Stimulated activated CD8-positive, alpha-beta memory T cell treated with anti-CD3 and anti-CD28 coated beads, Interleukin-12 subunit alpha, Interleukin-12 subunit beta, amount 100 ng/mL, for 24 hours (primary cell): ENCODE measurements around the gene DISC1.
"Not testable (repeated sequence)": the region's sequence is repeated elsewhere in the genome, so short reads cannot be mapped to it uniquely, and the experiment has no call there.

ENCODE experiments used
- DNase-seq: peaks from one replicate; pipeline ENCODE4 v3.0.0-alpha.2; 2020; ENCODE audit errors: extremely low read depth

The DISC1 gene

GRCh38 chr1:231605149-231606100 is 21.2 kb upstream of the DISC1 start:
- DNase-seq, result no peak

DNA sequence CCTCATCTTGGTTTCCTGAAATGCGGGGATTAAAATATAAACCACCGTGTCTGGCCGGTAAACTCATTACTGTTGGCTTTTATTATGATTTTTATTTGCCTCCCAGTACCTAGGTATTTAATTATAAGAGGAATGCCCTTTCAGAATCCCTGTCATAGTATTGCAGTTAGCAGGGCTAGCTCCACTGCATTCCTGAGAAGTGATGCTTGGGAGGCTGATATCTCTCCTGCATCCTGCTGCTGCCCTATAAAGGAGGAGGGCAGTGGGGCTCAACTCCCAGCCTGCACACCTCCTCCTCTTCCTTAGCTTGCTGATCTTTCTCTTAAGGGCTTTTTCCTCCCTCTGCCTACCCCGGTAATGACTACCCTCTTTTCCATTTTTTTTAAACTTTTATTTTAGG is 19.9 kb upstream of the DISC1 start:
- no peak for DNase-seq

DNA sequence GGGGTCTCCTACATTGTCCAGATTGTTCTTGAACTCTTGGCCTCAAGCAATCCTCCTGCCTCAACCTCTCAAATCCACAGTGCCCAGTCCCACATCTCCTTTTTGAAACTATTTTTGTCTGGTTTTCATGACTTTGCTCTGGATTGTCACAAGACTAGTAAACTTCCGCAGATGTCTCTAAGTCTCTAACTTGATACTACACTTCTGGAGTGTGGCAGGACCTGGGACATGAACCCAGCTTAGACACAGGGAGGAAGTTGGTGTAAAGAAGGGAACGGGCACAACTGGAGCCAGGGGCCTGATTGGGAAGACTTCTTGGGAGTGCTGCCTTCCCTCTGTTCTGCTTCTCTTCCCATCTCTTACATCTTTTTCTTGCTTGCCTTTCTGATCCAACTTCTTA is 16.2 kb upstream of the DISC1 start:
- DNase-seq, result no peak

GRCh38 chr1:231611111-231611510 is 15.5 kb upstream of the DISC1 start:
- DNase-seq, result no peak

DNA sequence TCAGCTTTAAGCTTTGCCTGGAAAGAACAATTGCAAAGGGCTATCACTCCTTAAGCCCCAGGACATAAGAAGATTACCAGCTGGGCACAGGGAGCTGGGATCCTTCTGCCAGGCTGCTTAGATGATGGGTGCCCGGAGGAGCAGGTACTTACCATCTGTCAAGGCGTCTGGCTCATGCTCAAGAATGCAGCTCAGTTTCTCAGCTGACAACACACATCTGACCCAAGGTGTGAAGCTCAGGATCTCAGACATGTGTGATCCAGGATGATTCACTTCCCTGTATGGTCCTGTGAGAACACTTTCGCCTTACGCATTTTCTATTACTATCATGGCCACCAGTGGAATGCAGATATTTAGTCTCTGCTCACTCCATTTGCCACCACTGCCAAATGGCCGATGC is 14.7 kb upstream of the DISC1 start:
- DNase-seq, result no peak

DNA sequence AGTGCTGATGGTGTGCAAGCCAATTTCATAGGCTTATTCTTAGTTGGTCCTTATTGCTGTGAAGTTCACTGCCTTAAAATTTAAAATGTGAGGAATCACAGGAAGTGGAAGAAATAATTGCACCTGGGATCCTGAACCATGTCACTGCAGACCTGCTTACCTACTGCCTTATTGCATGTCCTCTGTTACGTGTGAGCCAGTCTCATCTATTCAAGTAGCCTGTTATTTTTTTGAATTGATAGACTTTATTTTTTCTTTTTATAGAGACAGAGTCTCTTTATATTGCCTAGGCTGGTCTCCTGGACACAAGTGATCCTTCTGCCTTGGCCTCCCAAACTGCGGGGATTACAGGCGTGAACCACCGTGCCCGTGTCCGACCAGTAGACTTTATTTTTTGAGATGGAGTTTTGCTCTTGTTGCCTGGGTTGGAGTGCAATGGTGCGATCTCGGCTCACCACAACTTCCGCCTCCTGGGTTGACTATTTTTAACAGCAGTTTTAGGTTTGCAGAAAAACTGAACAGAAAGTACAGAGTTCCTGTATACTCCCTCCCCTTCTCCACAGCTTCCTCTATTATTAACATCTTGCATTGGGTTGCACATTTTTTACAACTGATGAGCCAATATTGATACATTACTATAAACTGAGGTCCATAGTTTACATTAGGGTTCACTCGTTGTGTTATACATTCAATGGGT is 14.0 kb upstream of the DISC1 start:
- DNase-seq, result no peak

DNA sequence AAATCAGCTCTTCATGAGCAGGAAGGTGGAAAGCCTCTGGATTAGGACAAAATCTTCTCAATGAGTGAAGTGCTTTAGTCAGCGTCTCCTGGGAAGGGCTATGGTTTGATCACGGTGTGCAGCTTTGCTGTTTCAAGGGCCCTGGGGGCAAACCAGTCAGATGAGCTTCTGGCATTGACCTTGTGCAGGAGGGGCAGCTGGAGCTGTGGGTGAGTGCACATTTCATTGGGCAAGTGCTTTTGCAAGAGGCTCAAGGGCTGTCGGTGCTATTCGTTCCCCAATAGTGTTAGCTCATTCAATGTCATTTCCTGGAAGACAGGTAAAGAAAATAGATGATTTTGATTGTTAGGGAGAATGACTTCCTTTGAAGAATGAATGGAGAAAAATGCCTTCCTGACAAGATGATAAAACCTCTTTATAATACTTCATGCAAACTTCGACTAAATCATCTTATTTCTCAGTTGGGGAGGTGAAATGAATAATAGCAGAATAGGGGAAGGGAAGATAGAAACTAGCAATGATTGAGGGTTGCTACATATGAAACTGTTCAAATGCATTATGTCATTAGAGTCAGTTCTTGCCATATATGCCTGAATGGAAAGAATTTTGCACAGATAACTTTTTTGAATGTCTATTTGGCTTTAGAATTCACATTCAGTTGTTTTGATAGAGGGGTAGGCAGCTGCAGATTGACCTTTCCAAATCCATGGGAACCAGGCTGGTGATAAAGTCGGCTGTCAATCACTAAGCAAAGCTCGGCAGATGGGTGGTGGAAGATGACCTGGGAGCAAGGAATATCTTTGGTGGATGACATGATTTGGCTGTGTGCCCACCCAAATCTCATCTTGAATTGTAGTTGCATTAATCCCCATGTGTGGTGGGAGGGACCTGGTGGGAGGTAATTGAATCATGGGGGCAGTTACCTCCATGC is 12.9 kb upstream of the DISC1 start:
- no peak for DNase-seq

DNA sequence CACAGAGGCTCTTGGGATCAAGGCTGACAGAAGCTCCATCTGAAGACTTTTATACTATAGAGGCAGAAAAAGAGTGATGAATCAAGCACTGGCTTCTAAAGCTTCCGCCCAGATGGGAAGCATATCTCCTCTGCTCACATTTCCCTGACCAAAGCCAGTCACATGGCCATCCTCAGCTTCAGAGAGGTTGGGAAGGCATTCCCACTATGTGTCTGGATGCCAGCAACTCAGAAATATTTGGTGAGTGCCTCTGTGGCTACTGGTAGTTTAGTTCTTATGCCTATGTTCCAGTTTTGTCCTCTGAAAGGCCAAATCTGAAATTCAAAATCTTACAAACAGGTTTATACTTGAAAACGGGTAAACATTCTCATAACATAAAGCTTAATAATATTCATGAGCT is 9.9 kb upstream of the DISC1 start:
- no peak for DNase-seq

DNA sequence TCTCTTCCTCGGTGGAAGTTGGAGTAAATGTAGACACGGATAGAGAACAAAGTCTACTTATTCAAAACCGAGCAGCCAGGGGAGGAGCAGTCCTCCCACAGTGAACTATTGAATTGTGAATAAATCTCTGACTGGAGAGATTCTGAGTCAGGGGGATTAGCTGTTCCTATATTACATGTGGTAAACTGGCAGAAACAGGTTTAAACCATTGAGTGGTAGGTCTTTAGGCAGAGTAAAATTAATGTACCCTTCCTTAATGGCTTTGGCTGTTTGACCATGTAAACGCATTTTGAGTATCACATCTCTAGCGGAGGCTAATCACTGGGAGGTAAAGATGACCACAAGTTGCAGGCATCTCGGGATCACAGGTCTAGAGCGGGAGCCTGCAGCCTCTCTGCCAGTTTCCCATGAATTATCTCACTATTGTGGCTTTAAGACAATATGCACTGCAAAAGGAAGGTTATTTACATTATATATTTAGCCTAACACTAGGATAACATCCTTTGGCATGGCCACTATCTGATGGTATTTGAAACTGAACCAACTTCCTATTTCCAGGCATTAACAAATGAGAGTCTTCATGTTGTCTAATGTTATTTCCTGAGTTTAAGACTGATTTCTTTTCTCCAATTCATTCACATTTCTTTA is 7.9 kb upstream of the DISC1 start:
- no peak for DNase-seq

GRCh38 chr1:231619257-231619634 is 7.3 kb upstream of the DISC1 start:
- DNase-seq, result no peak

- not testable (repeated sequence) for DNase-seq
Measured at GRCh38 chr1:231625042-231625441, 1.5 kb upstream of the DISC1 start.

DNA sequence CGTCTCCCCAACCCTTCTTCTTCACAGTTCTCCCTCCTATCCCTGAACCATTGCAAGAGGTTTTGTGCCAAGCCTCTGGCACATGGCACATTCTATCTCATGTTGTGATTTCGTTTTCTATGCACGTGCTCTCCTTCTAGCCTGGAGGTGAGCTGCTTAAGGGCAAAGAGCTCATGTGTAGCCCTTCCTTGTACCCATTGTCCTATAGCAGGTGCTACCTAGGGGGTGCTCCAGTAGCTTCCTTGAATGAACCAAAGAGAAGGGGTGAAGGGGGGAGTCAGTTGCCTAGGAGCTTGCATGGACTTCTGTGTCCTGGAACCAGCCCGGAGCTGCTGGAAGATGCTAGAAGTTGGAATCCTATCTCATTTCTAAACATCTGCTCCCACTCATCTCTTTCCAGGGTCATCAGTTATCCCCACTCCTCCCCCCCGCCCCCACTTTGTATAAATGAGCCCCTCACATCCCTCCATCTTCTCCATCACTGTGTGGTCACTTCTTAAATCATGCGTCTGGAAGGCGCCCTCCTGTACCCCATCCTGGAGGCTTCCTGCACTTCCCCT is 535 bp upstream of the DISC1 start:
- DNase-seq, result no peak

- no peak for DNase-seq
Measured at GRCh38 chr1:231626951-231627614, 493 bp downstream of the DISC1 start.

GRCh38 chr1:231628207-231628876 is 1.8 kb downstream of the DISC1 start:
- DNase-seq, result no peak

DNA sequence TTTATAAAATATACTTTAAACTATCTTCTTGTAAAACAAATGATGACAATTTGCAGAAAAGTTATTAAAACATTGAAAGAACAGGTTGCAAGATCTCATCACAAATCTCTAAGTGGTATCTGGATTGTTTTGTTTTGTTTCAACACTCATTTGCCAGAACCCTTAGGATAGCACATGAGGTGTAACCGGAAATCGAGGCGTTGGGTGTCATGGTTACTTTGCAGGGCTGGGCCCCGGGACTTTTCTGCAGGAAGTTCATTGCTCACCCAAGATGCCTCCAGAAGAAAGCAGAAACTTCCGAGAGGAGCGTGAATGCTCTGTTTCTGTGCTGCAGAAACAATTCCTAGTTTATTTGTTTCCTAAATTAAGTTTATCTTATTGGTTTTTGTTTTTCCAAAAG is 2.5 kb downstream of the DISC1 start:
- no peak for DNase-seq

- DNase-seq, result no peak
Measured at GRCh38 chr1:231630558-231631205, 4.1 kb downstream of the DISC1 start.

GRCh38 chr1:231631717-231632116 is 5.1 kb downstream of the DISC1 start:
- DNase-seq, result no peak

GRCh38 chr1:231632119-231632518 is 5.5 kb downstream of the DISC1 start:
- no peak for DNase-seq

DNA sequence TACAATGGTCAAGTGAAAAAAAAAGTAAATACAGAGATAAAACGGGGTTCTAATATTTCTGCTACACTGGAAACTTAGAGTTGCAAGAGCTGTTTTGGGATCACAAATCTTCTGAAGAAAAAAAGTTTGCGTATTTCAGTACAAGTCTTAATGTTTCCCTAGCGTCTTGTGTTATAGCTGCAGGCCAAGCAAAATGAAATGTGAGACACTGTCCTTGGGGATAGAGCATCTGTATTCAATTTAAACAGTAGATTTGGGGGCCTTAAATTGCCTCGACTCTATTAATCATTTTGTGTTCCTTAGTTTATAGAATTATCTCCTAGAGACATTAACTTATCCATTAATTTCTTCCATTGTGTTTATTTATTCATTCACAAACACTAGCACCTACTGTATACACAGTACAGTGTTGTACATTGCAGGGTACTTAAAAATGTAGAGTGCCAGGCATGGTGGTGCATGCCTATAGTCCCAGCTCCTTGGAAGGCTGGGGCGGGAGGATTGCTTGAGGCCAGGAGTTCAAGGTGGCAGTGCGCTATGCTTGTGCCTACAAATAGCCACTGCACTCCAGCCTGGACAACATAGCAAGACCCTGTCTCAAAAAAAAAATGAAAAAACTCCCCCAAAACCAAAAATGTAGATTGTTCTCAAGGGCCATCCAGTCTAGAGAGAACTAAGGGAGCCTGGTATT is 7.9 kb downstream of the DISC1 start:
- DNase-seq, result no peak
